Naive B cell (primary cell): ENCODE measurements around the gene TUBA8. TPM values are rescaled to one million over a fixed set of nuclear protein-coding genes. Genes with fewer than 3 reads are reported as not detected.
"Not testable (repeated sequence)": the region's sequence is repeated elsewhere in the genome, so short reads cannot be mapped to it uniquely, and the experiment has no call there.

Experiments used
- ATAC-seq, 2 donors: fragments of 150-1000 bp; cut with Tn5 transposase; 2 replicates each; pipeline ENCODE4 v1.10.0; 2021; ENCODE audit warnings: low read depth in 2 of 2, mild to moderate bottlenecking in 2 of 2, moderate library complexity in 2 of 2
- DNase-seq: peaks from one replicate; pipeline ENCODE4 v3.0.0; 2022
- H3K27ac Mint-ChIP-seq, 6 donors: one replicate each; pipeline ENCODE4 v1.8.0; 2020 to 2022; ENCODE audit warnings: mild to moderate bottlenecking in 6 of 6, mixed read lengths in 6 of 6, moderate library complexity in 5 of 6, inconsistent platforms in 2 of 6
- H3K27me3 Mint-ChIP-seq, 3 donors: one replicate each; pipeline ENCODE4 v1.8.0; 2021 to 2022; ENCODE audit warnings: mixed read lengths in 3 of 3, mild to moderate bottlenecking in 1 of 3
- H3K36me3 Mint-ChIP-seq, 2 donors: one replicate each; pipeline ENCODE4 v1.8.0; 2020 to 2022; ENCODE audit warnings: mixed read lengths in 2 of 2, inconsistent platforms in 1 of 2, mild to moderate bottlenecking in 1 of 2
- H3K4me1 Mint-ChIP-seq, 3 donors: one replicate each; pipeline ENCODE4 v1.8.0; 2020 to 2022; ENCODE audit warnings: mixed read lengths in 3 of 3, inconsistent platforms in 1 of 3, mild to moderate bottlenecking in 1 of 3, moderate library complexity in 1 of 3
- H3K4me3 Mint-ChIP-seq, 8 donors: one replicate each; pipeline ENCODE4 v1.8.0; 2020 to 2022; ENCODE audit warnings: mild to moderate bottlenecking in 8 of 8, mixed read lengths in 8 of 8, moderate library complexity in 8 of 8, inconsistent platforms in 2 of 8
- H3K9me3 Mint-ChIP-seq, 7 donors: one replicate each; pipeline ENCODE4 v1.8.0; 2020 to 2022; ENCODE audit warnings: mixed read lengths in 7 of 7, mild to moderate bottlenecking in 5 of 7, inconsistent platforms in 2 of 7, moderate library complexity in 1 of 7
- polyA plus RNA-seq, 6 donors: library from polyadenylated mRNA; unstranded; fragments of 300-500 nt; fragmentation: Illumina TruSeq; gene quantifications; one replicate each; pipeline ENCODE4 v1.2.3, GENCODE V29; 2021; ENCODE audit warnings: low read depth in 6 of 6

Gene TUBA8
- polyA plus RNA-seq, 6 donors from 2014 or later: 0.78 to 2.4 (median 1.4) TPM; not detected in 1

GRCh38 chr22:18101536-18101935 lies 9.1 kb upstream of the TUBA8 start:
- Mint-ChIP-seq H3K27me3 (no peaks in the 10 kb centered on the region), H3K4me1 (peaks cover 3 to 19% (median 17%) of the 10 kb centered on the region in 3 donors), H3K9me3 (peaks cover 0 to 7% (median 5%) of the 10 kb centered on the region in 7 donors), H3K27ac (no peak overlapping the region), H3K36me3 (peaks cover 8 to 17% of the 10 kb centered on the region in 2 donors), H3K4me3 (no peak overlapping the region)
- no peak for ATAC-seq
- no peak for DNase-seq

GRCh38 chr22:18103527-18104269 lies 6.9 kb upstream of the TUBA8 start:
- Mint-ChIP-seq H3K36me3 (peaks cover 3 to 22% of the 10 kb centered on the region in 2 donors), H3K4me3 (no peak overlapping the region)

GRCh38 chr22:18104566-18104965 lies 6.0 kb upstream of the TUBA8 start:
- peaks cover 3 to 22% of the 10 kb centered on the region in 2 donors for H3K36me3 Mint-ChIP-seq
- peaks cover 0 to 14% (median 6%) of the 10 kb centered on the region in 7 donors for H3K9me3 Mint-ChIP-seq
- H3K4me1 Mint-ChIP-seq: peaks cover 5 to 19% (median 16%) of the 10 kb centered on the region in 3 donors
- peaks cover 3 to 4% (median 4%) of the 10 kb centered on the region in 3 donors for H3K27me3 Mint-ChIP-seq
- ATAC-seq (no peak), DNase-seq (no peak)
- H3K27ac Mint-ChIP-seq: peak overlapping the region in 1 of 6 donors; percentile 79
- H3K4me3 Mint-ChIP-seq: peak overlapping the region in 2 of 8 donors; percentile 16 to 31

More at GRCh38 chr22:18103527-18104269, 6.9 kb upstream of the TUBA8 start:
- H3K9me3 Mint-ChIP-seq: peaks cover 0 to 14% (median 6%) of the 10 kb centered on the region in 7 donors
- ATAC-seq: peak; percentile 48 to 51
- H3K27me3 Mint-ChIP-seq: no peaks in the 10 kb centered on the region
- H3K27ac Mint-ChIP-seq: no peak overlapping the region
- no peak for DNase-seq
- H3K4me1 Mint-ChIP-seq: peaks cover 3 to 17% (median 14%) of the 10 kb centered on the region in 3 donors

- peaks cover 0 to 14% (median 6%) of the 10 kb centered on the region in 7 donors for H3K9me3 Mint-ChIP-seq
- H3K27ac Mint-ChIP-seq: peak overlapping the region in 1 of 6 donors; percentile 60
- H3K36me3 Mint-ChIP-seq: peaks cover 3 to 22% of the 10 kb centered on the region in 2 donors
- peaks cover 7 to 18% (median 16%) of the 10 kb centered on the region in 3 donors for H3K27me3 Mint-ChIP-seq
- DNase-seq, ATAC-seq: not testable (repeated sequence)
- peak overlapping the region in 1 of 8 donors; percentile 51 for H3K4me3 Mint-ChIP-seq
- peaks cover 15 to 32% (median 27%) of the 10 kb centered on the region in 3 donors for H3K4me1 Mint-ChIP-seq
These were observed 4.6 kb upstream of the TUBA8 start for GRCh38 chr22:18105981-18106380.

- H3K9me3 Mint-ChIP-seq: peaks cover 0 to 14% (median 6%) of the 10 kb centered on the region in 7 donors
These were observed 3.9 kb upstream of the TUBA8 start for GRCh38 chr22:18106550-18107341.

GRCh38 chr22:18108187-18108586 lies 2.4 kb upstream of the TUBA8 start:
- H3K4me1 Mint-ChIP-seq: peaks cover 21 to 40% (median 25%) of the 10 kb centered on the region in 3 donors
- H3K4me3 Mint-ChIP-seq: no peak overlapping the region
- H3K27ac Mint-ChIP-seq: no peak overlapping the region
- H3K36me3 Mint-ChIP-seq: peaks cover 3 to 22% of the 10 kb centered on the region in 2 donors
- H3K27me3 Mint-ChIP-seq: peaks cover 20 to 27% (median 22%) of the 10 kb centered on the region in 3 donors
- peaks cover 0 to 14% (median 6%) of the 10 kb centered on the region in 7 donors for H3K9me3 Mint-ChIP-seq
- DNase-seq (no peak), ATAC-seq (no peak)

More at GRCh38 chr22:18106550-18107341, 3.9 kb upstream of the TUBA8 start:
- not testable (repeated sequence) for H3K27ac Mint-ChIP-seq, DNase-seq, ATAC-seq, H3K4me3 Mint-ChIP-seq
- peaks cover 8 to 24% (median 22%) of the 10 kb centered on the region in 3 donors for H3K27me3 Mint-ChIP-seq
- peaks cover 3 to 22% of the 10 kb centered on the region in 2 donors for H3K36me3 Mint-ChIP-seq
- H3K4me1 Mint-ChIP-seq: peaks cover 21 to 39% (median 26%) of the 10 kb centered on the region in 3 donors

GRCh38 chr22:18109410-18110193 lies 1.0 kb upstream of the TUBA8 start:
- no peak for ATAC-seq
- Mint-ChIP-seq H3K27ac (peak overlapping the region in 1 of 6 donors; percentile 0), H3K4me1 (peaks cover 32 to 42% (median 32%) of the 10 kb centered on the region in 3 donors), H3K9me3 (peaks cover 0 to 14% (median 6%) of the 10 kb centered on the region in 7 donors), H3K27me3 (peaks cover 22 to 40% (median 25%) of the 10 kb centered on the region in 3 donors), H3K36me3 (peaks cover 2 to 19% of the 10 kb centered on the region in 2 donors), H3K4me3 (peak overlapping the region; percentile 42 to 86 (median 80))
- DNase-seq: no peak

- Mint-ChIP-seq H3K4me1 (peaks cover 27 to 36% (median 36%) of the 10 kb centered on the region in 3 donors), H3K27ac (peak overlapping the region in 1 of 6 donors; percentile 30), H3K4me3 (peak overlapping the region; percentile 13 to 85 (median 72)), H3K27me3 (peaks cover 22 to 41% (median 26%) of the 10 kb centered on the region in 3 donors), H3K9me3 (peaks cover 0 to 9% (median 3%) of the 10 kb centered on the region in 7 donors), H3K36me3 (peaks cover 0 to 9% of the 10 kb centered on the region in 2 donors)
- no peak for ATAC-seq
- DNase-seq: no peak
These were observed 547 bp downstream of the TUBA8 start for GRCh38 chr22:18110954-18111758.

- DNase-seq: no peak
- H3K36me3 Mint-ChIP-seq: peaks cover 0 to 2% of the 10 kb centered on the region in 2 donors
- peaks cover 22 to 41% (median 26%) of the 10 kb centered on the region in 3 donors for H3K27me3 Mint-ChIP-seq
- peaks cover 27 to 36% (median 36%) of the 10 kb centered on the region in 3 donors for H3K4me1 Mint-ChIP-seq
- ATAC-seq: no peak
- H3K27ac Mint-ChIP-seq: no peak overlapping the region
- H3K4me3 Mint-ChIP-seq: peak overlapping the region in 6 of 8 donors; percentile 9 to 77 (median 42)
- peaks cover 0 to 6% (median 0%) of the 10 kb centered on the region in 7 donors for H3K9me3 Mint-ChIP-seq
These were observed 1.2 kb downstream of the TUBA8 start for GRCh38 chr22:18111759-18112330.

- Mint-ChIP-seq H3K27ac (no peak overlapping the region), H3K4me3 (peak overlapping the region in 1 of 8 donors; percentile 16), H3K9me3 (no peaks in the 10 kb centered on the region), H3K27me3 (peaks cover 22 to 41% (median 26%) of the 10 kb centered on the region in 3 donors), H3K36me3 (no peaks in the 10 kb centered on the region), H3K4me1 (peaks cover 27 to 36% (median 36%) of the 10 kb centered on the region in 3 donors)
- DNase-seq (no peak), ATAC-seq (no peak)
These were observed 1.8 kb downstream of the TUBA8 start for GRCh38 chr22:18112440-18112839.

GRCh38 chr22:18113680-18114394 lies 3.2 kb downstream of the TUBA8 start:
- no peak overlapping the region for H3K27ac Mint-ChIP-seq

More at GRCh38 chr22:18113680-18114394, 3.2 kb downstream of the TUBA8 start:
- Mint-ChIP-seq H3K9me3 (no peaks in the 10 kb centered on the region), H3K27me3 (peaks cover 22 to 41% (median 26%) of the 10 kb centered on the region in 3 donors), H3K4me3 (peak overlapping the region in 5 of 8 donors; percentile 2 to 53 (median 30)), H3K4me1 (peaks cover 27 to 36% (median 36%) of the 10 kb centered on the region in 3 donors), H3K36me3 (no peaks in the 10 kb centered on the region)
- no peak for ATAC-seq
- DNase-seq: no peak
